SK-N-SH (cell line): ENCODE data around the gene MS4A4E. TPM values are rescaled to one million over a fixed set of nuclear protein-coding genes. Genes with fewer than 3 reads are reported as not detected.

Experiments used
- CTCF ChIA-PET: fragments of 300-600, 350-600 bp; formaldehyde crosslinking; extraction: SDS; loops from one replicate; lab custom pipeline; 2021; lab: Yijun Ruan, JAX
- POLR2A ChIA-PET: fragments of 350-600 bp; sonication (Branson Sonifier 250); formaldehyde crosslinking; extraction: SDS; loops from one replicate; lab custom pipeline; 2020; ENCODE audit warnings: antibody characterized with exemption, inconsistent platforms; lab: Yijun Ruan, JAX
- DNase-seq: peaks from one replicate; pipeline ENCODE4 v3.0.0; 2012
- H2AFZ ChIP-seq: fragments of 200-600 bp; sonication (generic); 2 replicates; pipeline ENCODE4 v1.8.1; 2016; ENCODE audit warnings: antibody characterized with exemption, mild to moderate bottlenecking, low read depth
- H3F3A ChIP-seq: fragments of 200-600 bp; sonication (generic); replicated peaks from 2 replicates; pipeline ENCODE3; 2016; ENCODE audit warnings: antibody characterized with exemption, mild to moderate bottlenecking; ENCODE audit not compliant: insufficient read depth
- H3K27ac ChIP-seq, 2 experiments: fragments of 200-500 bp in 1 of 2; fragments of 200-600 bp in 1 of 2; sonication (Bioruptor generic) in 1 of 2; sonication (generic), shearing (Covaris generic) in 1 of 2; 2 replicates each; pipeline versions ENCODE4 v1.5.1 to v1.6.1; 2014 to 2016; ENCODE audit warnings: low read depth in 2 of 2, inconsistent platforms in 1 of 2, low read length in 1 of 2, mild to moderate bottlenecking in 1 of 2, mixed read lengths in 1 of 2
- H3K27me3 ChIP-seq: fragments of 200-600 bp; sonication (generic), shearing (Covaris generic); 2 replicates; pipeline ENCODE4 v1.6.1; 2016; ENCODE audit warnings: mixed run types; ENCODE audit not compliant: insufficient read depth
- H3K36me3 ChIP-seq, 2 experiments: fragments of 200-500 bp in 1 of 2; fragments of 200-600 bp in 1 of 2; sonication (Bioruptor generic) in 1 of 2; sonication (generic) in 1 of 2; replicated peaks in 1 of 2; 2 replicates each; pipeline versions ENCODE3 to v1.5.1; 2014 to 2016; ENCODE audit warnings: low read length in 1 of 2, mild to moderate bottlenecking in 1 of 2; ENCODE audit not compliant: insufficient read depth in 2 of 2, control insufficient read depth in 1 of 2
- H3K4me1 ChIP-seq, 2 experiments: fragments of 200-500 bp in 1 of 2; fragments of 200-600 bp in 1 of 2; sonication (Bioruptor generic) in 1 of 2; sonication (generic), shearing (Covaris generic) in 1 of 2; 2 replicates each; pipeline versions ENCODE4 v1.5.1 to v1.6.1; 2014 to 2016; ENCODE audit warnings: low read depth in 1 of 2, low read length in 1 of 2, mixed run types in 1 of 2; ENCODE audit not compliant: insufficient read depth in 2 of 2, control insufficient read depth in 1 of 2
- H3K4me2 ChIP-seq: fragments of 200-600 bp; sonication (generic), shearing (Covaris generic); 2 replicates; pipeline ENCODE4 v1.6.1; 2017; ENCODE audit warnings: mixed run types
- H3K4me3 ChIP-seq, 2 experiments: fragments of 200-500 bp in 1 of 2; fragments of 200-600 bp in 1 of 2; sonication (Bioruptor generic) in 1 of 2; sonication (generic), shearing (Covaris generic) in 1 of 2; 2 replicates each; pipeline versions ENCODE4 v1.5.1 to v1.8.1; 2014 to 2016; ENCODE audit warnings: low read depth in 2 of 2, inconsistent platforms in 1 of 2, low read length in 1 of 2, mild to moderate bottlenecking in 1 of 2, mixed read lengths in 1 of 2, moderate library complexity in 1 of 2
- H3K79me2 ChIP-seq: fragments of 200-600 bp; sonication (generic); 2 replicates; pipeline ENCODE4 v1.8.1; 2017; ENCODE audit warnings: mild to moderate bottlenecking; ENCODE audit not compliant: insufficient read depth
- H3K9ac ChIP-seq: fragments of 200-600 bp; sonication (generic); 2 replicates; pipeline ENCODE4 v1.6.1; 2017; ENCODE audit warnings: mixed run types
- H3K9me2 ChIP-seq: fragments of 200-600 bp; sonication (generic); 2 replicates; pipeline ENCODE4 v1.6.1; 2017; ENCODE audit warnings: mixed run types
- H3K9me3 ChIP-seq: fragments of 200-600 bp; sonication (generic); 2 replicates; pipeline ENCODE4 v1.6.1; 2017; ENCODE audit warnings: mixed run types, mild to moderate bottlenecking, moderate library complexity
- H4K20me1 ChIP-seq: fragments of 200-600 bp; sonication (generic); 2 replicates; pipeline ENCODE4 v1.6.1; 2017; ENCODE audit warnings: mild to moderate bottlenecking, mixed run types; ENCODE audit not compliant: insufficient read depth
- ELF1 ChIP-seq: IDR thresholded peaks from 2 replicates; pipeline ENCODE4 v1.4.0; 2012
- FOSL2 ChIP-seq: IDR thresholded peaks from 2 replicates; pipeline ENCODE4 v1.4.0; 2012; ENCODE audit warnings: low read depth, mild to moderate bottlenecking, moderate library complexity, borderline replicate concordance
- FOXJ3 ChIP-seq: sonication (generic); formaldehyde crosslinking; IDR thresholded peaks from 2 replicates; pipeline ENCODE4 v1.5.1; 2020; ENCODE audit warnings: mild to moderate bottlenecking, missing genetic modification reagents
- FOXM1 ChIP-seq: IDR thresholded peaks from 2 replicates; pipeline ENCODE4 v1.4.0; 2012; ENCODE audit warnings: low read depth, mild to moderate bottlenecking
- GATA2 ChIP-seq: sonication (generic); formaldehyde crosslinking; IDR thresholded peaks from 2 replicates; pipeline ENCODE4 v1.5.0; 2020; ENCODE audit warnings: mild to moderate bottlenecking, missing genetic modification reagents
- IRF3 ChIP-seq: fragments of 150-350 bp; IDR thresholded peaks from 2 replicates; pipeline ENCODE4 v1.6.1; 2016; ENCODE audit warnings: mild to moderate bottlenecking, low read depth, low read length
- JUND ChIP-seq: IDR thresholded peaks from 2 replicates; pipeline ENCODE4 v1.4.0; 2012
- MAX ChIP-seq: IDR thresholded peaks from 2 replicates; pipeline ENCODE4 v1.4.0; 2012; ENCODE audit warnings: low read depth
- MXI1 ChIP-seq: IDR thresholded peaks from 2 replicates; pipeline ENCODE4 v1.6.1; 2012; ENCODE audit warnings: mild to moderate bottlenecking, low read depth, low read length, improper control_type of control experiment
- NFIC ChIP-seq: IDR thresholded peaks from 2 replicates; pipeline ENCODE4 v1.4.0; 2012; ENCODE audit warnings: borderline replicate concordance
- PBX3 ChIP-seq: IDR thresholded peaks from 2 replicates; pipeline ENCODE4; 2012
- REST ChIP-seq: IDR thresholded peaks from 2 replicates; pipeline ENCODE4 v1.6.1; 2012; ENCODE audit warnings: mild to moderate bottlenecking, low read depth, low read length, moderate library complexity
- RFX5 ChIP-seq: IDR thresholded peaks from 2 replicates; pipeline ENCODE4 v1.6.1; 2012; ENCODE audit warnings: mild to moderate bottlenecking, improper control_type of control experiment, low read length
- SIN3A ChIP-seq: IDR thresholded peaks from 2 replicates; pipeline ENCODE4 v1.6.1; 2012; ENCODE audit warnings: low read depth, mild to moderate bottlenecking, low read length, moderate library complexity, borderline replicate concordance
- TAF1 ChIP-seq: IDR thresholded peaks from 2 replicates; pipeline ENCODE4 v1.6.1; 2012; ENCODE audit warnings: low read depth, mild to moderate bottlenecking, low read length, moderate library complexity, borderline replicate concordance
- TCF12 ChIP-seq: IDR thresholded peaks from 2 replicates; pipeline ENCODE4 v1.4.0; 2012
- TEAD4 ChIP-seq: IDR thresholded peaks from 2 replicates; pipeline ENCODE4 v1.4.0; 2012; ENCODE audit warnings: mild to moderate bottlenecking, borderline replicate concordance; ENCODE audit not compliant: insufficient read depth
- YY1 ChIP-seq: IDR thresholded peaks from 2 replicates; pipeline ENCODE4 v1.4.0; 2012; ENCODE audit warnings: low read depth, mild to moderate bottlenecking
- ZBTB33 ChIP-seq: IDR thresholded peaks from 2 replicates; pipeline ENCODE4 v1.4.0; 2012; ENCODE audit warnings: low read depth, borderline replicate concordance
- WGBS: methylation state at CpG from one replicate; pipeline ENCODE4 v1.1.6; 2017; ENCODE audit warnings: low lambda C conversion rate; 5-methylcytosine and 5-hydroxymethylcytosine counted together
- polyA plus RNA-seq, 3 experiments: library from polyadenylated mRNA; depleted of rRNA; stranded (reverse); fragments of >200 nt; gene quantifications; 2 replicates each; pipeline ENCODE4 v1.2.3, GENCODE V29; 2012

MS4A4E gene
- polyA plus RNA-seq, 1 of the 3 experiments (the other 2 are of a cell fraction), result not detected

- CTCF ChIA-PET, result no interaction called here
These were observed 45.5 kb downstream of the MS4A4E start for GRCh38 chr11:60197442-60197841.

More at GRCh38 chr11:60197442-60197841, 45.5 kb downstream of the MS4A4E start:
- Histone ChIP-seq H3K36me3 (no peaks in the 10 kb centered on the region), H4K20me1 (no peaks in the 10 kb centered on the region), H3K27me3 (no peaks in the 10 kb centered on the region), H3K9me3 (no peaks in the 10 kb centered on the region), H3K27ac (no peak overlapping the region), H3K79me2 (no peaks in the 10 kb centered on the region), H2AFZ (no peak overlapping the region), H3K4me3 (no peak overlapping the region), H3K9ac (no peak overlapping the region), H3F3A (no peaks in the 10 kb centered on the region), H3K4me2 (no peak overlapping the region), H3K4me1 (no peaks in the 10 kb centered on the region), H3K9me2 (no peaks in the 10 kb centered on the region)
- POLR2A ChIA-PET, result no interaction called here
- 0% methylated on average over 1 of the region's 1 CpG for WGBS
- TF ChIP-seq FOSL2, result no peak
- no peak for TF ChIP-seq RFX5
- TF ChIP-seq IRF3, result no peak
- TF ChIP-seq ELF1, result no peak
- TF ChIP-seq JUND, result no peak
- no peak for TF ChIP-seq MAX
- no peak for TF ChIP-seq PBX3
- no peak for TF ChIP-seq SIN3A
- TF ChIP-seq TEAD4, result no peak
- no peak for TF ChIP-seq TAF1
- no peak for TF ChIP-seq FOXJ3 (CRISPR knock-in tag)
- no peak for TF ChIP-seq YY1
- TF ChIP-seq MXI1, result no peak
- TF ChIP-seq FOXM1, result no peak
- no peak for TF ChIP-seq TCF12
- TF ChIP-seq REST, result no peak
- no peak for TF ChIP-seq ZBTB33
- no peak for TF ChIP-seq GATA2 (CRISPR knock-in tag)
- TF ChIP-seq NFIC, result no peak
- DNase-seq, result no peak
